ENCODE results near the gene SLN.

GRCh38 chr11:107733518-107733917, 21.7 kb upstream of the SLN start:
- TF ChIP-seq EZH2 (IDR thresholded peaks at IDR 0.05; ENCODE audit: low read length, unreplicated experiment) (no peak), CTCF (conservative IDR thresholded peaks at IDR 0.05; ENCODE audit: low read depth, low read length) (no peak), EZH2phosphoT487 (IDR thresholded peaks at IDR 0.05; ENCODE audit: borderline replicate concordance, low read length) (no peak)
